Neutrophil (primary cell): ENCODE results near the gene GPRIN3.

ENCODE experiments used
- H3K27ac ChIP-seq: fragments of 200-600 bp; sonication (generic); 2 replicates; pipeline ENCODE4 v1.5.1; 2016; ENCODE audit warnings: mild to moderate bottlenecking, moderate library complexity
- H3K27me3 ChIP-seq: fragments of 200-600 bp; sonication (generic); 2 replicates; pipeline ENCODE4 v1.6.0; 2016; ENCODE audit warnings: mild to moderate bottlenecking
- H3K36me3 ChIP-seq: fragments of 200-600 bp; sonication (generic); 2 replicates; pipeline ENCODE4 v1.5.1; 2017
- H3K4me1 ChIP-seq, 2 experiments: fragments of 200-600 bp in 1 of 2; sonication (generic) in 1 of 2; 1 replicate in 1 of 2; 2 replicates in 1 of 2; pipeline versions ENCODE4 v1.5.1 to v1.6.1; 2013 to 2016; ENCODE audit warnings: low read depth in 1 of 2, low read length in 1 of 2, mild to moderate bottlenecking in 1 of 2, moderate library complexity in 1 of 2; ENCODE audit not compliant: control insufficient read depth in 1 of 2, insufficient read depth in 1 of 2
- H3K4me3 ChIP-seq, 2 experiments: fragments of 200-600 bp in 1 of 2; sonication (generic) in 1 of 2; 1 replicate in 1 of 2; 2 replicates in 1 of 2; pipeline ENCODE4 v1.5.1; 2013 to 2016; ENCODE audit warnings: low read depth in 1 of 2, low read length in 1 of 2, mild to moderate bottlenecking in 1 of 2, moderate library complexity in 1 of 2
- H3K9me3 ChIP-seq: fragments of 200-600 bp; sonication (generic); 2 replicates; pipeline ENCODE4 v1.5.1; 2016
- CTCF ChIP-seq: fragments of 200-600 bp; sonication (generic); IDR thresholded peaks from 2 replicates; pipeline ENCODE4 v1.5.1; 2016; ENCODE audit warnings: antibody characterized with exemption

GPRIN3 gene

GRCh38 chr4:89301902-89302301, 5.7 kb downstream of the GPRIN3 start:
- Histone ChIP-seq H3K27ac (no peak overlapping the region), H3K4me1 (peaks cover 28 to 43% of the 10 kb centered on the region in 2 experiments), H3K27me3 (peaks cover 19% of the 10 kb centered on the region), H3K36me3 (no peaks in the 10 kb centered on the region), H3K9me3 (no peaks in the 10 kb centered on the region), H3K4me3 (no peak overlapping the region)
- no peak for TF ChIP-seq CTCF

- Histone ChIP-seq H3K9me3 (no peaks in the 10 kb centered on the region), H3K4me3 (no peak overlapping the region), H3K27me3 (peaks cover 10% of the 10 kb centered on the region), H3K4me1 (peaks cover 28 to 43% of the 10 kb centered on the region in 2 experiments), H3K27ac (no peak overlapping the region), H3K36me3 (no peaks in the 10 kb centered on the region)
- no peak for TF ChIP-seq CTCF
Observed at GRCh38 chr4:89301003-89301402, 6.6 kb downstream of the GPRIN3 start.

GRCh38 chr4:89300499-89300898, 7.1 kb downstream of the GPRIN3 start:
- H3K4me1 ChIP-seq: peaks cover 28 to 43% of the 10 kb centered on the region in 2 experiments
- H3K9me3 ChIP-seq: no peaks in the 10 kb centered on the region
- no peaks in the 10 kb centered on the region for H3K36me3 ChIP-seq
- H3K4me3 ChIP-seq: no peak overlapping the region
- no peak for TF ChIP-seq CTCF
- peaks cover 5% of the 10 kb centered on the region for H3K27me3 ChIP-seq
- no peak overlapping the region for H3K27ac ChIP-seq

GRCh38 chr4:89300060-89300459, 7.5 kb downstream of the GPRIN3 start:
- Histone ChIP-seq H3K27ac (no peak overlapping the region), H3K9me3 (no peaks in the 10 kb centered on the region), H3K4me1 (peaks cover 28 to 43% of the 10 kb centered on the region in 2 experiments), H3K27me3 (peaks cover under 1% of the 10 kb centered on the region), H3K36me3 (no peaks in the 10 kb centered on the region), H3K4me3 (no peak overlapping the region)
- TF ChIP-seq CTCF: no peak

GRCh38 chr4:89299153-89299791, 8.3 kb downstream of the GPRIN3 start:
- Histone ChIP-seq H3K36me3 (no peaks in the 10 kb centered on the region), H3K4me1 (peaks cover 31 to 47% of the 10 kb centered on the region in 2 experiments), H3K4me3 (peak overlapping the region; percentile 9 to 20), H3K9me3 (no peaks in the 10 kb centered on the region), H3K27me3 (no peaks in the 10 kb centered on the region), H3K27ac (peak overlapping the region; percentile 73)
- no peak for TF ChIP-seq CTCF
